DOHH2 (cell line): ENCODE data around the gene DOK7.

Experiments
- EZH2phosphoT487 ChIP-seq: fragments of 200-600 bp; sonication (generic); IDR thresholded peaks from 2 replicates; pipeline ENCODE4 v1.6.1; 2017; ENCODE audit warnings: borderline replicate concordance, mild to moderate bottlenecking, antibody characterized with exemption, low read length, moderate library complexity, mixed read lengths
- TF ChIP-seq, protein P1 (sequence below): fragments of 200-600 bp; sonication (generic); IDR thresholded peaks from one replicate; pipeline ENCODE4 v1.5.1; 2014; ENCODE audit warnings: antibody characterized with exemption, mild to moderate bottlenecking, low read depth, low read length; ENCODE audit not compliant: poor library complexity, severe bottlenecking

DNA sequence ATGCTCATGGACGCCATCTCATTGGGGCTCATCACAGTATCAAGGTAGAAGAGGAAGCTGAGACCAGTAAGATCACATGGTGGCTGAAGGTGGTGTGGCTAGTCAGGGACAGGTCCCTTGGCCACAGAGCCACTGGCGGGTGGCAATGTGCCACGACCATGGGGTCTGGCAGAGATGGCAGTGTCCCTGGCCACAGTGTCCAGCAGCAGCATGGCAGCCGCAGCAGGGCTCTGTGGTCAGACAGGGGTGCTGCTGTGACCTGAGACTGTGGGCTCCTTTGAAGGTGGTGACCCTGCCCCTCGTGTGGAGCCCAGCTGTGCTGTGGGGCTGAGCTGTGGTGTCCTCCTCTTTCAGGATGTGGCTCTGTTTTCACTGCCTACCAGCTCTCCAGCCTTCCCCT is 2.2 kb upstream of the DOK7 start:
- TF ChIP-seq, protein P1, sequence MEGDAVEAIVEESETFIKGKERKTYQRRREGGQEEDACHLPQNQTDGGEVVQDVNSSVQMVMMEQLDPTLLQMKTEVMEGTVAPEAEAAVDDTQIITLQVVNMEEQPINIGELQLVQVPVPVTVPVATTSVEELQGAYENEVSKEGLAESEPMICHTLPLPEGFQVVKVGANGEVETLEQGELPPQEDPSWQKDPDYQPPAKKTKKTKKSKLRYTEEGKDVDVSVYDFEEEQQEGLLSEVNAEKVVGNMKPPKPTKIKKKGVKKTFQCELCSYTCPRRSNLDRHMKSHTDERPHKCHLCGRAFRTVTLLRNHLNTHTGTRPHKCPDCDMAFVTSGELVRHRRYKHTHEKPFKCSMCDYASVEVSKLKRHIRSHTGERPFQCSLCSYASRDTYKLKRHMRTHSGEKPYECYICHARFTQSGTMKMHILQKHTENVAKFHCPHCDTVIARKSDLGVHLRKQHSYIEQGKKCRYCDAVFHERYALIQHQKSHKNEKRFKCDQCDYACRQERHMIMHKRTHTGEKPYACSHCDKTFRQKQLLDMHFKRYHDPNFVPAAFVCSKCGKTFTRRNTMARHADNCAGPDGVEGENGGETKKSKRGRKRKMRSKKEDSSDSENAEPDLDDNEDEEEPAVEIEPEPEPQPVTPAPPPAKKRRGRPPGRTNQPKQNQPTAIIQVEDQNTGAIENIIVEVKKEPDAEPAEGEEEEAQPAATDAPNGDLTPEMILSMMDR: no peak
- TF ChIP-seq EZH2phosphoT487: no peak
